CD4-positive, alpha-beta T cell treated with Interleukin-21 for 1 hour (primary cell): Measurements from ENCODE around the gene MUSK.

Experiments used
- DNase-seq: peaks from one replicate; pipeline ENCODE4 v3.0.0-alpha.2; 2020

The MUSK gene

GRCh38 chr9:110700953-110701352 lies 32.4 kb downstream of the MUSK start:
- no peak for DNase-seq

GRCh38 chr9:110703669-110704068 lies 35.1 kb downstream of the MUSK start:
- DNase-seq = no peak

- no peak for DNase-seq
These were observed 38.8 kb downstream of the MUSK start for GRCh38 chr9:110707419-110707818.

- DNase-seq = no peak
These were observed 41.8 kb downstream of the MUSK start for GRCh38 chr9:110710420-110710819.

GRCh38 chr9:110712955-110713354 lies 44.4 kb downstream of the MUSK start:
- no peak for DNase-seq

- no peak for DNase-seq
These were observed 45.7 kb downstream of the MUSK start for GRCh38 chr9:110714314-110714713.

- DNase-seq = no peak
These were observed 59.5 kb downstream of the MUSK start for GRCh38 chr9:110728058-110728457.

GRCh38 chr9:110729641-110730040 lies 61.0 kb downstream of the MUSK start:
- DNase-seq = no peak

GRCh38 chr9:110731437-110732028 lies 62.9 kb downstream of the MUSK start:
- no peak for DNase-seq

GRCh38 chr9:110738982-110739381 lies 70.4 kb downstream of the MUSK start:
- no peak for DNase-seq

- DNase-seq = no peak
These were observed 74.3 kb downstream of the MUSK start for GRCh38 chr9:110742741-110743371.

GRCh38 chr9:110744715-110745384 lies 76.3 kb downstream of the MUSK start:
- DNase-seq = no peak

- no peak for DNase-seq
These were observed 77.1 kb downstream of the MUSK start for GRCh38 chr9:110745676-110746075.

GRCh38 chr9:110746211-110746930 lies 77.8 kb downstream of the MUSK start:
- no peak for DNase-seq

GRCh38 chr9:110748251-110748893 lies 79.8 kb downstream of the MUSK start:
- no peak for DNase-seq

GRCh38 chr9:110750272-110750671 lies 81.7 kb downstream of the MUSK start:
- no peak for DNase-seq

GRCh38 chr9:110751971-110752370 lies 83.4 kb downstream of the MUSK start:
- no peak for DNase-seq

GRCh38 chr9:110752766-110753165 lies 84.2 kb downstream of the MUSK start:
- DNase-seq = no peak

- DNase-seq = no peak
These were observed 85.2 kb downstream of the MUSK start for GRCh38 chr9:110753731-110754231.

- no peak for DNase-seq
These were observed 86.6 kb downstream of the MUSK start for GRCh38 chr9:110755179-110755578.

- DNase-seq = no peak
These were observed 89.6 kb downstream of the MUSK start for GRCh38 chr9:110758201-110758600.

GRCh38 chr9:110762783-110763182 lies 94.2 kb downstream of the MUSK start:
- DNase-seq = no peak

GRCh38 chr9:110763568-110763967 lies 95.0 kb downstream of the MUSK start:
- no peak for DNase-seq
